Caco-2 (cell line): ENCODE data around the gene UGGT2. TPM values are rescaled to one million over a fixed set of nuclear protein-coding genes. Genes with fewer than 3 reads are reported as not detected.

Source experiments
- BruUV-seq: library from RNA; stranded (reverse); fragments of 400-500 nt; replicated peaks from 2 replicates; lab custom pipeline; 2021; lab: Mats Ljungman, UMichigan
- CTCF ChIA-PET: fragments of 300-600 bp; sonication (Branson Sonifier 250); formaldehyde crosslinking; loops from one replicate; lab custom pipeline; 2022; ENCODE audit warnings: antibody characterized with exemption; lab: Charles Lee
- POLR2A ChIA-PET: fragments of 300-600 bp; sonication (Branson Sonifier 250); formaldehyde crosslinking; loops from one replicate; lab custom pipeline; 2022; ENCODE audit warnings: antibody characterized with exemption; lab: Charles Lee
- DNase-seq, 2 experiments: peaks; one replicate each; pipeline versions ENCODE4 v3.0.0 to v3.0.0-alpha.2; 2020 to 2022
- H3K27me3 ChIP-seq: replicated peaks from 2 replicates; pipeline ENCODE4 v1.6.0; 2011; ENCODE audit warnings: low read length; ENCODE audit not compliant: control insufficient read depth, insufficient read depth
- H3K36me3 ChIP-seq: 2 replicates; pipeline ENCODE4 v1.5.1; 2011; ENCODE audit warnings: low read length; ENCODE audit not compliant: control insufficient read depth, insufficient read depth
- H3K4me1 ChIP-seq: fragments of 250-450 bp; sonication (Bioruptor Pico); 2 replicates; pipeline ENCODE4 v1.5.1; 2020; ENCODE audit warnings: mild to moderate bottlenecking
- H3K4me3 ChIP-seq: 2 replicates; pipeline ENCODE4 v1.5.1; 2011; ENCODE audit warnings: low read depth, mild to moderate bottlenecking, control low read depth, low read length
- H3K9me3 ChIP-seq: fragments of 250-450 bp; sonication (Bioruptor Pico); 2 replicates; pipeline ENCODE4 v1.5.1; 2020; ENCODE audit warnings: mild to moderate bottlenecking, moderate library complexity
- H3K27ac Mint-ChIP-seq: one replicate; pipeline ENCODE4 v1.8.0; 2022; ENCODE audit warnings: mixed read lengths; ENCODE audit not compliant: unreplicated experiment
- H3K27me3 Mint-ChIP-seq: one replicate; pipeline ENCODE4 v1.8.0; 2022; ENCODE audit warnings: mixed read lengths; ENCODE audit not compliant: insufficient read depth, unreplicated experiment
- H3K36me3 Mint-ChIP-seq: one replicate; pipeline ENCODE4 v1.8.0; 2022; ENCODE audit warnings: mild to moderate bottlenecking, mixed read lengths; ENCODE audit not compliant: insufficient read depth, unreplicated experiment
- H3K4me1 Mint-ChIP-seq: one replicate; pipeline ENCODE4 v1.8.0; 2022; ENCODE audit warnings: low read depth, mixed read lengths; ENCODE audit not compliant: unreplicated experiment
- H3K4me3 Mint-ChIP-seq: one replicate; pipeline ENCODE4 v1.8.0; 2022; ENCODE audit warnings: mild to moderate bottlenecking, moderate library complexity, mixed read lengths; ENCODE audit not compliant: unreplicated experiment
- H3K9me3 Mint-ChIP-seq: one replicate; pipeline ENCODE4 v1.8.0; 2022; ENCODE audit warnings: mixed read lengths; ENCODE audit not compliant: unreplicated experiment
- CTCF ChIP-seq, 2 experiments: fragments of 200-600 bp in 1 of 2; IDR thresholded peaks; 1 replicate in 1 of 2; 2 replicates in 1 of 2; pipeline versions ENCODE4 v1.5.1 to v1.8.0; 2011 to 2022; ENCODE audit warnings: antibody characterized with exemption in 1 of 2, control low read depth in 1 of 2, inconsistent platforms in 1 of 2, low read depth in 1 of 2, low read length in 1 of 2, mild to moderate bottlenecking in 1 of 2, moderate library complexity in 1 of 2; ENCODE audit not compliant: insufficient read depth in 1 of 2, severe bottlenecking in 1 of 2, unreplicated experiment in 1 of 2
- intact Hi-C: fragments of 100-400 bp; cut with micrococcal nuclease; formaldehyde crosslinking; loops from one replicate; pipeline ENCODE4 v1.10.0; 2022; ENCODE audit not compliant: unreplicated experiment
- total RNA-seq: library from RNA; stranded (reverse); gene quantifications from 2 replicates; pipeline ENCODE4 v1.2.3, GENCODE V29; 2022

The UGGT2 gene
- total RNA-seq, 1 experiment from 2014 or later = 35.5 TPM

- TF ChIP-seq CTCF (IDR thresholded peaks at IDR 0.05; ENCODE audit: insufficient read depth in 1 of 2, low read depth in 1 of 2, low read length in 1 of 2, severe bottlenecking in 1 of 2, unreplicated experiment in 1 of 2) = no peak
- Histone ChIP-seq H3K36me3 (no peaks in the 10 kb centered on the region), H3K27me3 (no peaks in the 10 kb centered on the region), H3K4me1 (no peaks in the 10 kb centered on the region), H3K9me3 (no peaks in the 10 kb centered on the region), H3K4me3 (no peak overlapping the region)
- no peak for DNase-seq
- H3K4me1 Mint-ChIP-seq = no peaks in the 10 kb centered on the region
- no TSS peak for BruUV-seq
- H3K4me3 Mint-ChIP-seq = no peak overlapping the region
- ChIA-PET CTCF (interaction anchor here (1.5 kb wide), 1 partner anchor 11 kb away, joined by 10 read pairs; no protein-coding TSS in a partner anchor), POLR2A (no interaction called here)
- H3K36me3 Mint-ChIP-seq = no peaks in the 10 kb centered on the region
- intact Hi-C loops = no loop called here
- H3K27me3 Mint-ChIP-seq = no peaks in the 10 kb centered on the region
- H3K27ac Mint-ChIP-seq = no peak overlapping the region
- no peaks in the 10 kb centered on the region for H3K9me3 Mint-ChIP-seq
Measured at GRCh38 chr13:95756072-95756471, 297.1 kb downstream of the UGGT2 start.

- CTCF ChIA-PET = no interaction called here
Measured at GRCh38 chr13:95754069-95754468, 299.1 kb downstream of the UGGT2 start.

GRCh38 chr13:95752677-95753076 lies 300.5 kb downstream of the UGGT2 start:
- Histone ChIP-seq H3K9me3 (no peaks in the 10 kb centered on the region), H3K27me3 (no peaks in the 10 kb centered on the region), H3K4me3 (no peak overlapping the region), H3K36me3 (no peaks in the 10 kb centered on the region), H3K4me1 (no peaks in the 10 kb centered on the region)
- no peak for DNase-seq
- Mint-ChIP-seq H3K36me3 (no peaks in the 10 kb centered on the region), H3K27ac (no peak overlapping the region), H3K9me3 (no peaks in the 10 kb centered on the region), H3K4me1 (peaks cover under 1% of the 10 kb centered on the region), H3K4me3 (no peak overlapping the region), H3K27me3 (no peaks in the 10 kb centered on the region)
- intact Hi-C loops = no loop called here
- BruUV-seq = no TSS peak
- POLR2A ChIA-PET = no interaction called here
- no peak for TF ChIP-seq CTCF (IDR thresholded peaks at IDR 0.05; ENCODE audit: insufficient read depth in 1 of 2, low read depth in 1 of 2, low read length in 1 of 2, severe bottlenecking in 1 of 2, unreplicated experiment in 1 of 2)
- CTCF ChIA-PET = no interaction called here

More at GRCh38 chr13:95754069-95754468, 299.1 kb downstream of the UGGT2 start:
- H3K4me3 Mint-ChIP-seq = no peak overlapping the region
- DNase-seq = no peak
- no peaks in the 10 kb centered on the region for H3K4me1 Mint-ChIP-seq
- no TSS peak for BruUV-seq
- Histone ChIP-seq H3K4me1 (no peaks in the 10 kb centered on the region), H3K27me3 (no peaks in the 10 kb centered on the region), H3K4me3 (no peak overlapping the region), H3K9me3 (no peaks in the 10 kb centered on the region), H3K36me3 (no peaks in the 10 kb centered on the region)
- H3K27ac Mint-ChIP-seq = no peak overlapping the region
- H3K9me3 Mint-ChIP-seq = no peaks in the 10 kb centered on the region
- POLR2A ChIA-PET = no interaction called here
- intact Hi-C loops = no loop called here
- no peaks in the 10 kb centered on the region for H3K27me3 Mint-ChIP-seq
- no peaks in the 10 kb centered on the region for H3K36me3 Mint-ChIP-seq
- no peak for TF ChIP-seq CTCF (IDR thresholded peaks at IDR 0.05; ENCODE audit: insufficient read depth in 1 of 2, low read depth in 1 of 2, low read length in 1 of 2, severe bottlenecking in 1 of 2, unreplicated experiment in 1 of 2)

Other genes with a start within 250 kb of the UGGT2 start
- gene HS6ST3, start 36.7 kb upstream of the UGGT2 start, total RNA-seq = not detected in 2 replicates